Fibroblast of lung (primary cell): ENCODE data around the gene IRF2. TPM values are rescaled to one million over a fixed set of nuclear protein-coding genes. Genes with fewer than 3 reads are reported as not detected.

Experiments
- DNase-seq, 2 donors: peaks; one replicate each; pipeline versions ENCODE4 v3.0.0 to v3.0.0-alpha.2; 2010; ENCODE audit warnings: low read depth in 2 of 2
- H2AFZ ChIP-seq: 2 replicates; pipeline ENCODE4 v1.5.1; 2012; ENCODE audit warnings: low read length, control low read depth, inconsistent platforms
- H3K27ac ChIP-seq: 2 replicates; pipeline ENCODE4 v1.5.1; 2011; ENCODE audit warnings: low read length, control low read depth; ENCODE audit not compliant: insufficient read depth
- H3K27me3 ChIP-seq: 2 replicates; pipeline ENCODE4 v1.5.1; 2011; ENCODE audit warnings: mild to moderate bottlenecking, low read length; ENCODE audit not compliant: control insufficient read depth, insufficient read depth
- H3K36me3 ChIP-seq: 2 replicates; pipeline ENCODE4 v1.5.1; 2011; ENCODE audit warnings: low read length; ENCODE audit not compliant: control insufficient read depth, insufficient read depth
- H3K4me1 ChIP-seq: 2 replicates; pipeline ENCODE4 v1.5.1; 2011; ENCODE audit warnings: low read length; ENCODE audit not compliant: control insufficient read depth, insufficient read depth; ENCODE audit errors: extremely low read depth
- H3K4me2 ChIP-seq: 2 replicates; pipeline ENCODE4 v1.5.1; 2011; ENCODE audit warnings: low read length, control low read depth; ENCODE audit not compliant: insufficient read depth; ENCODE audit errors: extremely low read depth
- H3K4me3 ChIP-seq, 4 experiments: fragments of 200-600 bp in 1 of 4; sonication (generic) in 1 of 4; replicated peaks in 1 of 4; 2 replicates each; pipeline ENCODE4 v1.5.1; 2011 to 2016; ENCODE audit warnings: low read length in 4 of 4, low read depth in 3 of 4, mild to moderate bottlenecking in 3 of 4, control low read depth in 2 of 4, inconsistent platforms in 1 of 4, mixed read lengths in 1 of 4; ENCODE audit not compliant: insufficient read depth in 1 of 4; ENCODE audit errors: control extremely low read depth in 1 of 4
- H3K79me2 ChIP-seq: 2 replicates; pipeline ENCODE4 v1.5.1; 2012; ENCODE audit warnings: mild to moderate bottlenecking, low read length, inconsistent platforms; ENCODE audit not compliant: control insufficient read depth, insufficient read depth
- H3K9ac ChIP-seq: 2 replicates; pipeline ENCODE4 v1.5.1; 2011; ENCODE audit warnings: mild to moderate bottlenecking, low read length, control low read depth; ENCODE audit not compliant: insufficient read depth
- H3K9me3 ChIP-seq: 2 replicates; pipeline ENCODE4 v1.5.1; 2012; ENCODE audit warnings: low read depth, low read length; ENCODE audit not compliant: control insufficient read depth, insufficient read depth
- H4K20me1 ChIP-seq: 2 replicates; pipeline ENCODE4 v1.5.1; 2011; ENCODE audit warnings: low read length; ENCODE audit not compliant: control insufficient read depth, insufficient read depth; ENCODE audit errors: extremely low read depth
- EZH2 ChIP-seq: IDR thresholded peaks from 2 replicates; pipeline ENCODE4 v1.5.1; 2012; ENCODE audit warnings: low read length, control low read depth, mild to moderate bottlenecking; ENCODE audit errors: missing control alignments
- polyA plus RNA-seq, 2 donors: library from polyadenylated mRNA; depleted of rRNA in 1 of 2; stranded (reverse) in 1 of 2; unstranded in 1 of 2; fragments of >200 nt; gene quantifications; 2 replicates each; pipeline ENCODE4 v1.2.1, GENCODE V29; 2011 to 2012; ENCODE audit warnings: missing spikeins in 1 of 2
- total RNA-seq: library from RNA; depleted of rRNA; stranded (reverse); fragments of >200 nt; gene quantifications from 2 replicates; pipeline ENCODE4 v1.2.1, GENCODE V29; 2014
- TF ChIP-seq, protein P1 (sequence below), 2 donors: IDR thresholded peaks in 1 of 2; conservative IDR thresholded peaks in 1 of 2; 1 replicate in 1 of 2; 2 replicates in 1 of 2; pipeline ENCODE4 v1.5.1; 2011 to 2012; ENCODE audit warnings: low read length in 2 of 2, control low read depth in 1 of 2, inconsistent platforms in 1 of 2, low read depth in 1 of 2, mild to moderate bottlenecking in 1 of 2

Gene IRF2
- total and polyA plus RNA-seq, 2 donors (not counting 1 experiment from before 2014, with no cell fraction given): 30.9 to 42.3 TPM

GRCh38 chr4:184455299-184455698 is 19.1 kb downstream of the IRF2 start:
- no peak overlapping the region for H3K4me3 ChIP-seq
- no peak for TF ChIP-seq EZH2
- TF ChIP-seq, protein P1, sequence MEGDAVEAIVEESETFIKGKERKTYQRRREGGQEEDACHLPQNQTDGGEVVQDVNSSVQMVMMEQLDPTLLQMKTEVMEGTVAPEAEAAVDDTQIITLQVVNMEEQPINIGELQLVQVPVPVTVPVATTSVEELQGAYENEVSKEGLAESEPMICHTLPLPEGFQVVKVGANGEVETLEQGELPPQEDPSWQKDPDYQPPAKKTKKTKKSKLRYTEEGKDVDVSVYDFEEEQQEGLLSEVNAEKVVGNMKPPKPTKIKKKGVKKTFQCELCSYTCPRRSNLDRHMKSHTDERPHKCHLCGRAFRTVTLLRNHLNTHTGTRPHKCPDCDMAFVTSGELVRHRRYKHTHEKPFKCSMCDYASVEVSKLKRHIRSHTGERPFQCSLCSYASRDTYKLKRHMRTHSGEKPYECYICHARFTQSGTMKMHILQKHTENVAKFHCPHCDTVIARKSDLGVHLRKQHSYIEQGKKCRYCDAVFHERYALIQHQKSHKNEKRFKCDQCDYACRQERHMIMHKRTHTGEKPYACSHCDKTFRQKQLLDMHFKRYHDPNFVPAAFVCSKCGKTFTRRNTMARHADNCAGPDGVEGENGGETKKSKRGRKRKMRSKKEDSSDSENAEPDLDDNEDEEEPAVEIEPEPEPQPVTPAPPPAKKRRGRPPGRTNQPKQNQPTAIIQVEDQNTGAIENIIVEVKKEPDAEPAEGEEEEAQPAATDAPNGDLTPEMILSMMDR (conservative IDR thresholded peaks at IDR 0.05 in 1 of 2, IDR thresholded peaks at IDR 0.05 in 1 of 2; ENCODE audit: low read depth in 1 of 2, low read length in 2 of 2): no peak
- no peaks in the 10 kb centered on the region for H3K27me3 ChIP-seq
- no peak overlapping the region for H3K4me2 ChIP-seq
- DNase-seq: no peak
- H3K27ac ChIP-seq: no peak overlapping the region
- H4K20me1 ChIP-seq: no peaks in the 10 kb centered on the region
- no peak overlapping the region for H2AFZ ChIP-seq
- peaks cover 25% of the 10 kb centered on the region for H3K4me1 ChIP-seq
- H3K36me3 ChIP-seq: no peaks in the 10 kb centered on the region
- H3K9me3 ChIP-seq: no peaks in the 10 kb centered on the region
- H3K79me2 ChIP-seq: peaks cover 69% of the 10 kb centered on the region
- no peak overlapping the region for H3K9ac ChIP-seq

GRCh38 chr4:184453365-184454160 is 20.8 kb downstream of the IRF2 start:
- Histone ChIP-seq H3K4me1 (peaks cover 22% of the 10 kb centered on the region), H2AFZ (peak overlapping the region; percentile 61), H3K79me2 (peaks cover 73% of the 10 kb centered on the region), H3K4me2 (peak overlapping the region; percentile 87), H3K27me3 (no peaks in the 10 kb centered on the region), H3K27ac (peak overlapping the region; percentile 75), H3K9me3 (no peaks in the 10 kb centered on the region), H4K20me1 (no peaks in the 10 kb centered on the region), H3K4me3 (peak overlapping the region in 2 of 4 experiments; percentile 0 to 9), H3K9ac (no peak overlapping the region), H3K36me3 (no peaks in the 10 kb centered on the region)
- peak; percentile 83 to 89 for DNase-seq
- TF ChIP-seq, protein P1 (conservative IDR thresholded peaks at IDR 0.05 in 1 of 2, IDR thresholded peaks at IDR 0.05 in 1 of 2; ENCODE audit: low read depth in 1 of 2, low read length in 2 of 2): no peak
- TF ChIP-seq EZH2: no peak

GRCh38 chr4:184452740-184453139 is 21.6 kb downstream of the IRF2 start:
- no peaks in the 10 kb centered on the region for H3K36me3 ChIP-seq
- no peak overlapping the region for H3K27ac ChIP-seq
- H3K27me3 ChIP-seq: no peaks in the 10 kb centered on the region
- TF ChIP-seq, protein P1 (conservative IDR thresholded peaks at IDR 0.05 in 1 of 2, IDR thresholded peaks at IDR 0.05 in 1 of 2; ENCODE audit: low read depth in 1 of 2, low read length in 2 of 2): no peak
- TF ChIP-seq EZH2: no peak
- H2AFZ ChIP-seq: no peak overlapping the region
- peaks cover 76% of the 10 kb centered on the region for H3K79me2 ChIP-seq
- H3K9me3 ChIP-seq: no peaks in the 10 kb centered on the region
- H3K4me1 ChIP-seq: peaks cover 25% of the 10 kb centered on the region
- no peak overlapping the region for H3K4me3 ChIP-seq
- H3K4me2 ChIP-seq: no peak overlapping the region
- DNase-seq: no peak
- no peak overlapping the region for H3K9ac ChIP-seq
- no peaks in the 10 kb centered on the region for H4K20me1 ChIP-seq
